H9 (cell line): ENCODE measurements around the gene TADA3. TPM values are rescaled to one million over a fixed set of nuclear protein-coding genes. Genes with fewer than 3 reads are reported as not detected.

Experiments
- DNase-seq: peaks from one replicate; pipeline ENCODE4 v3.0.0-alpha.2; 2017
- H2AFZ ChIP-seq: one replicate; pipeline ENCODE4 v1.6.1; 2013; ENCODE audit warnings: mild to moderate bottlenecking, low read length, control low read depth, moderate library complexity
- H2AK5ac ChIP-seq: 2 replicates; pipeline ENCODE4 v1.6.1; 2013; ENCODE audit warnings: low read length, control low read depth, mixed read lengths; ENCODE audit not compliant: insufficient read length
- H2BK120ac ChIP-seq: one replicate; pipeline ENCODE4 v1.6.1; 2013; ENCODE audit warnings: low read depth, mild to moderate bottlenecking, low read length, control low read depth, inconsistent platforms; ENCODE audit not compliant: poor library complexity, severe bottlenecking
- H2BK12ac ChIP-seq: 2 replicates; pipeline ENCODE4 v1.6.1; 2013; ENCODE audit warnings: low read length, control low read depth, mixed read lengths, low read depth; ENCODE audit not compliant: insufficient read length
- H2BK15ac ChIP-seq: 2 replicates; pipeline ENCODE4 v1.6.1; 2013; ENCODE audit warnings: low read depth, low read length, control low read depth
- H2BK20ac ChIP-seq: one replicate; pipeline ENCODE4 v1.6.1; 2013; ENCODE audit warnings: low read depth, mild to moderate bottlenecking, low read length, control low read depth, inconsistent platforms; ENCODE audit not compliant: poor library complexity, severe bottlenecking
- H2BK5ac ChIP-seq: 2 replicates; pipeline ENCODE4 v1.6.1; 2013; ENCODE audit warnings: low read length, control low read depth, mixed read lengths; ENCODE audit not compliant: insufficient read length
- H3K14ac ChIP-seq: 2 replicates; pipeline ENCODE4 v1.6.1; 2013; ENCODE audit warnings: low read length, control low read depth; ENCODE audit not compliant: insufficient read depth
- H3K18ac ChIP-seq: 2 replicates; pipeline ENCODE4 v1.6.1; 2013; ENCODE audit warnings: low read depth, mild to moderate bottlenecking, mixed read lengths, low read length, control low read depth; ENCODE audit not compliant: insufficient read length
- H3K23ac ChIP-seq: 2 replicates; pipeline ENCODE4 v1.6.1; 2013; ENCODE audit warnings: low read length, control low read depth, mixed read lengths, low read depth; ENCODE audit not compliant: insufficient read length
- H3K23me2 ChIP-seq: 2 replicates; pipeline ENCODE4 v1.6.1; 2013; ENCODE audit warnings: low read depth, mild to moderate bottlenecking, mixed read lengths, low read length, control low read depth; ENCODE audit not compliant: insufficient read length, poor library complexity, severe bottlenecking
- H3K27ac ChIP-seq: 2 replicates; pipeline ENCODE4 v1.5.1; 2013; ENCODE audit warnings: low read length, control low read depth, mixed read lengths, low read depth; ENCODE audit not compliant: insufficient read length
- H3K27me3 ChIP-seq: 2 replicates; pipeline ENCODE4 v1.6.1; 2013; ENCODE audit warnings: low read length, control low read depth, inconsistent platforms; ENCODE audit not compliant: insufficient read depth
- H3K4ac ChIP-seq: 2 replicates; pipeline ENCODE4 v1.6.1; 2013; ENCODE audit warnings: low read depth, mild to moderate bottlenecking, control low read depth, inconsistent platforms, low read length, moderate library complexity
- H3K4me1 ChIP-seq: 2 replicates; pipeline ENCODE4 v1.6.1; 2013; ENCODE audit warnings: low read length, control low read depth, inconsistent platforms; ENCODE audit not compliant: insufficient read depth
- H3K4me2 ChIP-seq: 2 replicates; pipeline ENCODE4 v1.6.1; 2013; ENCODE audit warnings: low read length, control low read depth, mixed read lengths; ENCODE audit not compliant: insufficient read length, insufficient read depth
- H3K56ac ChIP-seq: 2 replicates; pipeline ENCODE4 v1.6.1; 2013; ENCODE audit warnings: low read depth, mild to moderate bottlenecking, mixed read lengths, low read length, control low read depth; ENCODE audit not compliant: insufficient read length
- H3K79me1 ChIP-seq: 2 replicates; pipeline ENCODE4 v1.6.1; 2013; ENCODE audit warnings: low read depth, mild to moderate bottlenecking, moderate library complexity, low read length, control low read depth, inconsistent platforms; ENCODE audit not compliant: insufficient read depth, poor library complexity, severe bottlenecking
- H3K79me2 ChIP-seq: 2 replicates; pipeline ENCODE4 v1.6.1; 2013; ENCODE audit warnings: low read length, control low read depth, inconsistent platforms; ENCODE audit not compliant: insufficient read depth
- H3K9ac ChIP-seq: 2 replicates; pipeline ENCODE4 v1.6.1; 2013; ENCODE audit warnings: low read length, control low read depth, mixed read lengths; ENCODE audit not compliant: insufficient read length; ENCODE audit errors: extremely low read depth
- H3K9me3 ChIP-seq: one replicate; pipeline ENCODE4 v1.6.1; 2013; ENCODE audit warnings: low read depth, low read length, inconsistent platforms; ENCODE audit not compliant: control insufficient read depth
- H3T11ph ChIP-seq: one replicate; pipeline ENCODE4 v1.6.1; 2013; ENCODE audit warnings: mild to moderate bottlenecking, low read length, control low read depth, inconsistent platforms
- H4K20me1 ChIP-seq: one replicate; pipeline ENCODE4 v1.6.1; 2013; ENCODE audit not compliant: control insufficient read depth, insufficient read length, insufficient read depth
- H4K5ac ChIP-seq: 2 replicates; pipeline ENCODE4 v1.6.1; 2013; ENCODE audit warnings: low read depth, mild to moderate bottlenecking, mixed read lengths, low read length, control low read depth; ENCODE audit not compliant: insufficient read length
- H4K8ac ChIP-seq: replicated peaks from 2 replicates; pipeline ENCODE4 v1.6.1; 2013; ENCODE audit warnings: low read length, control low read depth, mixed read lengths, low read depth; ENCODE audit not compliant: insufficient read length
- H4K91ac ChIP-seq: 2 replicates; pipeline ENCODE4 v1.6.1; 2013; ENCODE audit warnings: low read depth, mild to moderate bottlenecking, moderate library complexity, mixed read lengths, low read length, control low read depth; ENCODE audit not compliant: insufficient read length
- H3K27ac Mint-ChIP-seq, 3 experiments: 2 replicates in 2 of 3; 3 replicates in 1 of 3; pipeline ENCODE4 v1.8.0; 2020 to 2021; ENCODE audit warnings: mixed read lengths in 3 of 3, mild to moderate bottlenecking in 1 of 3, moderate library complexity in 1 of 3
- H3K27me3 Mint-ChIP-seq: 2 replicates; pipeline ENCODE4 v1.8.0; 2021; ENCODE audit warnings: low read depth, mild to moderate bottlenecking, moderate library complexity, mixed read lengths
- H3K36me3 Mint-ChIP-seq, 3 experiments: 2 replicates in 2 of 3; 3 replicates in 1 of 3; pipeline ENCODE4 v1.8.0; 2020 to 2021; ENCODE audit warnings: low read depth in 3 of 3, mixed read lengths in 3 of 3; ENCODE audit not compliant: insufficient read depth in 1 of 3
- H3K4me1 Mint-ChIP-seq, 2 experiments: 2 replicates each; pipeline ENCODE4 v1.8.0; 2020; ENCODE audit warnings: mixed read lengths in 2 of 2
- H3K4me3 Mint-ChIP-seq, 2 experiments: 2 replicates in 1 of 2; 3 replicates in 1 of 2; pipeline ENCODE4 v1.8.0; 2020 to 2021; ENCODE audit warnings: mild to moderate bottlenecking in 2 of 2, mixed read lengths in 2 of 2, moderate library complexity in 1 of 2
- H3K9me3 Mint-ChIP-seq, 2 experiments: 2 replicates in 1 of 2; 3 replicates in 1 of 2; pipeline ENCODE4 v1.8.0; 2020; ENCODE audit warnings: mild to moderate bottlenecking in 2 of 2, mixed read lengths in 2 of 2, moderate library complexity in 1 of 2
- WGBS: extraction: QIAGEN DNeasy Blood & Tissue Kit; methylation state at CpG from one replicate; pipeline ENCODE4 v1.1.7; 2013; ENCODE audit warnings: missing lambda C conversion rate, low lambda C conversion rate, mixed read lengths; ENCODE audit not compliant: insufficient read length; ENCODE audit errors: extremely low coverage; 5-methylcytosine and 5-hydroxymethylcytosine counted together
- total RNA-seq: library from RNA; stranded (reverse); gene quantifications from 2 replicates; pipeline ENCODE4 v1.2.1, GENCODE V29; 2021
- TF ChIP-seq, protein P1 (sequence below): fragments of 200-600 bp; sonication (generic); conservative IDR thresholded peaks from 3 replicates; pipeline ENCODE4 v1.8.0; 2021; ENCODE audit warnings: antibody characterized with exemption, mild to moderate bottlenecking

Gene TADA3
- total RNA-seq, 1 experiment from 2014 or later, result 49.8 TPM

DNA sequence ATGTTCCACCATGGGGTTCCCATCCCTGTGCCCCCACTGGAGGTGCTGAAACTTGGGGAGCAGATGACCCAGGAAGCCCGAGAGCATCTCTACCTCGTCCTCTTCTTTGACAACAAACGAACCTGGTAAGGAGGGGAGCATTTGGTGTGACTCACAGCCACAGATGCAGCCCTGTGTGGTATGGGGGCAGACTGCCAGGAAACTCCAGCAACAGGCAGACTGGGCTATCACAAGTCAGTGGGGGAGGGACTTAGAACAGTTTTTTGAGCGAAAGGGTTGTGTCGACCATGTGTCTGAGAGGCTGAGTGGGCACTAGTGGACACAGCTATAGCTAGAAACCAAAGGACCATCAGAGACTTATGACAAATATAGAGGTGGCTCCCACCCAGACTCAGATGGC, 45.9 kb downstream of the TADA3 start:
- TF ChIP-seq, protein P1, sequence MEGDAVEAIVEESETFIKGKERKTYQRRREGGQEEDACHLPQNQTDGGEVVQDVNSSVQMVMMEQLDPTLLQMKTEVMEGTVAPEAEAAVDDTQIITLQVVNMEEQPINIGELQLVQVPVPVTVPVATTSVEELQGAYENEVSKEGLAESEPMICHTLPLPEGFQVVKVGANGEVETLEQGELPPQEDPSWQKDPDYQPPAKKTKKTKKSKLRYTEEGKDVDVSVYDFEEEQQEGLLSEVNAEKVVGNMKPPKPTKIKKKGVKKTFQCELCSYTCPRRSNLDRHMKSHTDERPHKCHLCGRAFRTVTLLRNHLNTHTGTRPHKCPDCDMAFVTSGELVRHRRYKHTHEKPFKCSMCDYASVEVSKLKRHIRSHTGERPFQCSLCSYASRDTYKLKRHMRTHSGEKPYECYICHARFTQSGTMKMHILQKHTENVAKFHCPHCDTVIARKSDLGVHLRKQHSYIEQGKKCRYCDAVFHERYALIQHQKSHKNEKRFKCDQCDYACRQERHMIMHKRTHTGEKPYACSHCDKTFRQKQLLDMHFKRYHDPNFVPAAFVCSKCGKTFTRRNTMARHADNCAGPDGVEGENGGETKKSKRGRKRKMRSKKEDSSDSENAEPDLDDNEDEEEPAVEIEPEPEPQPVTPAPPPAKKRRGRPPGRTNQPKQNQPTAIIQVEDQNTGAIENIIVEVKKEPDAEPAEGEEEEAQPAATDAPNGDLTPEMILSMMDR, result no peak
- H2AK5ac ChIP-seq, result no peak overlapping the region
- no peak overlapping the region for H2BK120ac ChIP-seq
- peaks cover 49 to 88% (median 79%) of the 10 kb centered on the region in 3 experiments; a peak in 6 of 7 replicates for H3K36me3 Mint-ChIP-seq
- no peaks in the 10 kb centered on the region for H4K20me1 ChIP-seq
- no peak overlapping the region for H2BK5ac ChIP-seq
- H3K79me2 ChIP-seq, result no peaks in the 10 kb centered on the region
- H4K91ac ChIP-seq, result no peak overlapping the region
- no peak overlapping the region for H2BK12ac ChIP-seq
- no peaks in the 10 kb centered on the region for H3K9me3 ChIP-seq
- no peak overlapping the region for H3K18ac ChIP-seq
- no peak overlapping the region for H3T11ph ChIP-seq
- H2BK15ac ChIP-seq, result no peak overlapping the region
- no peaks in the 10 kb centered on the region for H3K23me2 ChIP-seq
- no peaks in the 10 kb centered on the region for H3K9me3 Mint-ChIP-seq
- H2AFZ ChIP-seq, result no peak overlapping the region
- WGBS, result no CpG with 5 or more reads among the region's 5 CpGs
- H3K27ac Mint-ChIP-seq, result no peak overlapping the region
- no peak overlapping the region for H2BK20ac ChIP-seq
- no peaks in the 10 kb centered on the region for H3K4me1 ChIP-seq
- no peak overlapping the region for H3K56ac ChIP-seq
- no peak overlapping the region for H3K4me3 Mint-ChIP-seq
- H3K4ac ChIP-seq, result no peak overlapping the region
- H3K23ac ChIP-seq, result no peak overlapping the region
- no peak overlapping the region for H4K5ac ChIP-seq
- peaks cover 13% of the 10 kb centered on the region in 2 experiments for H3K4me1 Mint-ChIP-seq
- no peak overlapping the region for H3K9ac ChIP-seq
- H3K4me2 ChIP-seq, result no peak overlapping the region
- no peak overlapping the region for H4K8ac ChIP-seq
- no peaks in the 10 kb centered on the region; the same call in 1 of the 2 replicates for H3K27me3 Mint-ChIP-seq
- H3K27me3 ChIP-seq, result no peaks in the 10 kb centered on the region
- DNase-seq, result no peak
- H3K14ac ChIP-seq, result no peak overlapping the region
- H3K27ac ChIP-seq, result no peak overlapping the region
- H3K79me1 ChIP-seq, result no peaks in the 10 kb centered on the region
